Measurements from ENCODE around the gene KRT7. TPM values are rescaled to one million over a fixed set of nuclear protein-coding genes. Genes with fewer than 3 reads are reported as not detected.

The KRT7 gene
- 5.4 and 533 TPM in 2 replicates for total RNA-seq (ENCODE audit: low replicate concordance)

GRCh38 chr12:52232674-52233461 lies at the start of gene KRT7:
Gene KRT7 (plus strand): TSS chr12:52233243. CDS start chr12:52233297, 54 bp downstream.

GRCh38 chr12:52191841-52192791 lies 40.9 kb upstream of the KRT7 start, which contains the start of gene KRT80:
Gene KRT80 (minus strand): TSS chr12:52192014. CDS start chr12:52191902, 112 bp downstream.

GRCh38 chr12:52274521-52275120 lies 41.6 kb downstream of the KRT7 start, which contains the start of gene KRT86:
Gene KRT86 (plus strand): TSS chr12:52274645. CDS start chr12:52301917, 27,272 bp downstream.

GRCh38 chr12:52291267-52291935 lies 58.4 kb downstream of the KRT7 start, which contains the start of gene KRT81:
Gene KRT81 (minus strand): TSS chr12:52291534. CDS start chr12:52291465, 69 bp downstream.

Other genes with a start within 250 kb of the KRT7 start
- gene TAMALIN, start 226.3 kb upstream of the KRT7 start, total RNA-seq (ENCODE audit: low replicate concordance) = 11.7 and 20.2 TPM in 2 replicates
- 1.8 and 4.0 TPM in 2 replicates for gene NR4A1, start 181.8 kb upstream of the KRT7 start, total RNA-seq (ENCODE audit: low replicate concordance)
- 109 and 116 TPM in 2 replicates for gene ATG101, start 163.3 kb upstream of the KRT7 start, total RNA-seq (ENCODE audit: low replicate concordance)
- gene SMIM41, start 153.5 kb upstream of the KRT7 start, total RNA-seq (ENCODE audit: low replicate concordance) = 0.12 and 0.15 TPM in 2 replicates
- 0.75 TPM in 1 of 2 replicates, not detected in the other for gene KRT80, start 41.2 kb upstream of the KRT7 start, total RNA-seq (ENCODE audit: low replicate concordance)
- gene KRT86, start 41.4 kb downstream of the KRT7 start, total RNA-seq (ENCODE audit: low replicate concordance) = 2.9 TPM in 1 of 2 replicates, not detected in the other
- gene KRT81, start 58.3 kb downstream of the KRT7 start, total RNA-seq (ENCODE audit: low replicate concordance) = 0.23 TPM in 1 of 2 replicates, not detected in the other
- gene KRT83, start 88.2 kb downstream of the KRT7 start, total RNA-seq (ENCODE audit: low replicate concordance) = not detected in 2 replicates
- not detected in 2 replicates for gene KRT85, start 134.2 kb downstream of the KRT7 start, total RNA-seq (ENCODE audit: low replicate concordance)
- not detected in 2 replicates for gene KRT84, start 152.4 kb downstream of the KRT7 start, total RNA-seq (ENCODE audit: low replicate concordance)
- gene KRT82, start 173.1 kb downstream of the KRT7 start, total RNA-seq (ENCODE audit: low replicate concordance) = not detected in 2 replicates
- not detected in 2 replicates for gene KRT75, start 201.1 kb downstream of the KRT7 start, total RNA-seq (ENCODE audit: low replicate concordance)
- gene KRT6B, start 218.9 kb downstream of the KRT7 start, total RNA-seq (ENCODE audit: low replicate concordance) = not detected in 2 replicates
- not detected in 2 replicates for gene KRT6C, start 240.6 kb downstream of the KRT7 start, total RNA-seq (ENCODE audit: low replicate concordance)

All from smooth muscle cell of the coronary artery (primary cell).